GM19324 (cell line): ENCODE data around the gene SLC17A2.
"Not testable (repeated sequence)": the region's sequence is repeated elsewhere in the genome, so short reads cannot be mapped to it uniquely, and the experiment has no call there.

Source experiments
- ATAC-seq: cut with Tn5 transposase; IDR thresholded peaks from one replicate; pipeline ENCODE4 v1.9.1; 2021; ENCODE audit warnings: mild to moderate bottlenecking, moderate library complexity; ENCODE audit not compliant: unreplicated experiment, low FRiP score

Gene SLC17A2

GRCh38 chr6:25952535-25952934 lies 22.0 kb upstream of the SLC17A2 start:
- no peak for ATAC-seq

- ATAC-seq, result no peak
These were observed 21.0 kb upstream of the SLC17A2 start for GRCh38 chr6:25951296-25952032.

- ATAC-seq, result no peak
These were observed 19.8 kb upstream of the SLC17A2 start for GRCh38 chr6:25950297-25950696.

GRCh38 chr6:25949695-25950094 lies 19.2 kb upstream of the SLC17A2 start:
- ATAC-seq, result no peak

- not testable (repeated sequence) for ATAC-seq
These were observed 17.0 kb upstream of the SLC17A2 start for GRCh38 chr6:25947492-25947891.

- ATAC-seq, result no peak
These were observed 16.1 kb upstream of the SLC17A2 start for GRCh38 chr6:25946631-25947030.

GRCh38 chr6:25945738-25946137 lies 15.2 kb upstream of the SLC17A2 start:
- ATAC-seq, result not testable (repeated sequence)

GRCh38 chr6:25944688-25945574 lies 14.4 kb upstream of the SLC17A2 start:
- no peak for ATAC-seq

GRCh38 chr6:25943887-25944286 lies 13.4 kb upstream of the SLC17A2 start:
- ATAC-seq, result no peak

GRCh38 chr6:25942561-25943147 lies 12.2 kb upstream of the SLC17A2 start:
- no peak for ATAC-seq

GRCh38 chr6:25939593-25939992 lies 9.1 kb upstream of the SLC17A2 start:
- ATAC-seq, result no peak

GRCh38 chr6:25935953-25936352 lies 5.5 kb upstream of the SLC17A2 start:
- ATAC-seq, result no peak

GRCh38 chr6:25934735-25935313 lies 4.3 kb upstream of the SLC17A2 start:
- ATAC-seq, result no peak

- no peak for ATAC-seq
These were observed 3.7 kb upstream of the SLC17A2 start for GRCh38 chr6:25934156-25934555.

- ATAC-seq, result no peak
These were observed 869 bp upstream of the SLC17A2 start for GRCh38 chr6:25931411-25931709.

- ATAC-seq, result not testable (repeated sequence)
These were observed 706 bp downstream of the SLC17A2 start for GRCh38 chr6:25929785-25930184.

- no peak for ATAC-seq
These were observed 1.7 kb downstream of the SLC17A2 start for GRCh38 chr6:25928562-25929324.

GRCh38 chr6:25927756-25928216 lies 2.7 kb downstream of the SLC17A2 start:
- no peak for ATAC-seq

GRCh38 chr6:25927178-25927577 lies 3.3 kb downstream of the SLC17A2 start:
- ATAC-seq, result no peak

- ATAC-seq, result no peak
These were observed 4.6 kb downstream of the SLC17A2 start for GRCh38 chr6:25925876-25926275.
